Kidney (tissue), 14 donors: Measurements from ENCODE around the gene AUTS2. TPM values are rescaled to one million over a fixed set of nuclear protein-coding genes. Genes with fewer than 3 reads are reported as not detected.

Experiments
- DNase-seq, 5 donors: peaks; one replicate each; pipeline ENCODE4 v3.0.0-alpha.2; 2013 to 2020
- FAIRE-seq: peaks from 2 replicates; lab custom pipeline; 2012; peaks lifted over from hg19 to GRCh38; lab: Jason Lieb, UNC
- H3K27ac ChIP-seq, 2 donors: one replicate each; pipeline ENCODE4 v1.7.0; 2013; ENCODE audit warnings: low read depth in 2 of 2, low read length in 2 of 2, inconsistent platforms in 1 of 2
- H3K27me3 ChIP-seq: one replicate; pipeline ENCODE4 v1.7.1; 2013; ENCODE audit warnings: low read length, inconsistent platforms; ENCODE audit not compliant: control insufficient read depth, insufficient read depth
- H3K36me3 ChIP-seq, 3 donors: one replicate each; pipeline versions ENCODE4 v1.7.0 to v1.7.1; 2013; ENCODE audit warnings: low read length in 3 of 3, control low read depth in 1 of 3, inconsistent platforms in 1 of 3; ENCODE audit not compliant: insufficient read depth in 3 of 3, control insufficient read depth in 2 of 3
- H3K4me1 ChIP-seq, 3 donors: one replicate each; pipeline versions ENCODE4 v1.7.0 to v1.7.1; 2013; ENCODE audit warnings: low read length in 3 of 3, inconsistent platforms in 1 of 3, low read depth in 1 of 3; ENCODE audit not compliant: control insufficient read depth in 2 of 3, insufficient read depth in 2 of 3
- H3K4me3 ChIP-seq, 3 donors: one replicate each; pipeline versions ENCODE4 v1.7.0 to v1.8.1; 2013; ENCODE audit warnings: low read length in 3 of 3, control low read depth in 1 of 3, inconsistent platforms in 1 of 3
- H3K9ac ChIP-seq, 3 donors: one replicate each; pipeline versions ENCODE4 v1.7.0 to v1.7.1; 2013; ENCODE audit warnings: low read length in 3 of 3, control low read depth in 1 of 3, inconsistent platforms in 1 of 3
- H3K9me3 ChIP-seq, 3 donors: one replicate each; pipeline versions ENCODE4 v1.7.0 to v1.7.1; 2013; ENCODE audit warnings: low read length in 3 of 3, control low read depth in 1 of 3, inconsistent platforms in 1 of 3; ENCODE audit not compliant: control insufficient read depth in 2 of 3, insufficient read depth in 1 of 3
- CTCF ChIP-seq: IDR thresholded peaks from 3 replicates; pipeline ENCODE4 v1.5.1; 2012; ENCODE audit warnings: mild to moderate bottlenecking, moderate library complexity, borderline replicate concordance; ENCODE audit not compliant: insufficient read depth; ENCODE audit errors: extremely low read depth
- intact Hi-C: fragments of 100-400 bp; cut with DNase I; formaldehyde crosslinking; loops from one replicate; pipeline ENCODE4 v1.11.1; 2022
- polyA plus RNA-seq: library from polyadenylated mRNA; stranded (reverse); fragments of 350-450 nt; fragmentation: Illumina TruSeq; extraction: RNeasy Lipid Tissue Mini Kit (QIAGEN cat#74804); gene quantifications from one replicate; pipeline ENCODE4 v1.2.3, GENCODE V29; 2014; ENCODE audit warnings: low read depth, low replicate concordance; ENCODE audit not compliant: insufficient read depth
- total RNA-seq: library from RNA; stranded (reverse); fragmentation: NEBNext Ultra II Directional; extraction: Animal tissue kit (Norgen Biotek cat#: 25700); gene quantifications from one replicate; pipeline ENCODE4 v1.2.1, GENCODE V29; 2021
- donor health status: control.
- donor health status: control.
- donor health status: control.
- donor health status: control.
- donor health status: control.
- donor health status: DM: yes; HTN: yes; CAD: no.
- donor health status: Normal renal cell carcinoma (clear cell type).

The AUTS2 gene
- total and polyA plus RNA-seq, 2 donors from 2014 or later: 5.2 to 33.8 TPM

DNA sequence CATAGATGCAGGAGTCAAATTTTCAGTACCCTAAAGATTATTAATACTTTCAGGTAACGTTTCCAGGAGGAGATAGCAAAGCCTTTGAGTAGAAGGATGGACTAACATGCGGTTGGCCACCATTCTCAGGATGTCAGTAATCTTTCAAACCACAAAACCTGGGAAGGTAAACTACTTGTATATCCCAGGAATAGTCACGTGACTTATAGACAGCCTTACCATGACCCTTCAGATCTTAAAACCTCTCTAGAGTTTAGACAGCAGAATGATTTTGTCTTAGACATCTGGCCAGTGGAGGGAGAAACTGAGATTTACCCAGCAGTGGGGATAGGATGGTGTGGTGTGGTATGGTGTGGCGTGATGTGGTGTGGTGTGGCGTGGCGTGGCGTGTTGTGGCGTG is 1085.9 kb downstream of the AUTS2 start:
- no peak for FAIRE-seq
- intact Hi-C loops: no loop called here
- Histone ChIP-seq H3K36me3 (no peaks in the 10 kb centered on the region), H3K27me3 (no peaks in the 10 kb centered on the region), H3K27ac (no peak overlapping the region), H3K4me3 (no peak overlapping the region), H3K4me1 (no peaks in the 10 kb centered on the region), H3K9ac (no peak overlapping the region), H3K9me3 (no peaks in the 10 kb centered on the region)
- no peak for TF ChIP-seq CTCF
- DNase-seq: no peak

GRCh38 chr7:70693321-70693685 is 1095.0 kb downstream of the AUTS2 start:
- FAIRE-seq (no peak), DNase-seq (peak in 4 of 5 donors; percentile 59 to 78 (median 77))
- peak overlapping the region; percentile 64 to 76 for H3K27ac ChIP-seq
- peak overlapping the region in 1 of 3 donors; percentile 60 for H3K9ac ChIP-seq
- intact Hi-C loops: no loop called here
- peak overlapping the region; percentile 27 to 62 (median 53) for H3K4me3 ChIP-seq
- H3K36me3 ChIP-seq: no peaks in the 10 kb centered on the region
- no peak for TF ChIP-seq CTCF
- H3K9me3 ChIP-seq: no peaks in the 10 kb centered on the region
- no peaks in the 10 kb centered on the region for H3K27me3 ChIP-seq
- peaks cover 0 to 3% (median 0%) of the 10 kb centered on the region in 3 donors for H3K4me1 ChIP-seq

DNA sequence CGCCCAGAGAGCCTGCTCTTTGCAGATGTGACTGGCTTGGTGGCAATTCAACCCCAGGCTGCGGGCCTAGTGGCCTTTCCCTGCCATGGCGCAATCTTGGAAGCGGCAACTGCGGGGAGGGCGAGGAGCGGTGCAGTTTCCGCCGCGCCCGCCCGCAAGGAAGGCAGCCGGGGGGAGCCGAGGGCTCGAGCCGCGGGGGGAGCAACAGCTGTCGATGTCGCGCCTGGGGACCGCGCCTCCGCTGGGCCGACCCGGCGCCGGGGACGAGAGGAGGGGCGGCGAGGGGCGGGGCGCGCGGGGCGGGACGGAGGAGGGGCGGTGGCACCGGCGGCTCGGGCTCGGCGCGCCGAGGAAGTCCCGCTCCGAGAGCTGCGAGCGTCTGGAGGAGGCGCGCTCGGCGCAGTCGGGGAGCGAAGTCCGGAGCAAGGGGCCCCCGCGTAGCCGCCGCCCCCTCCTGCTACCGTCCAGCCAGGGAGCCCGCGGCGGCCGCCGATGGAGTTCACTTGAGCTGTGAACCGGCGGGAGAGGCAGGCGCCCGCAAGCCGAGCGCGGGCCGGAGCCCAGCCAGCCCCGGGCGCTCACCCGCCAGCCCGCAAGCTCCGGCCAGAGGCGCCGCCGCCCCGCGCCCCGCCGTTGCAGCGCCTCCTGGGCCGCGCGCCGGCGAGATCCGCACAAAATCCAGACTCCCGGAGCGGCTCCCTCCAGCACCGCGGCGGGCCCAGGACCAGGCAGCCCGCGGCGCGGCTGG is 1095.6 kb downstream of the AUTS2 start:
- intact Hi-C loops: no loop called here
- peak overlapping the region; percentile 64 to 76 for H3K27ac ChIP-seq

More for the DNA sequence above, 1095.6 kb downstream of the AUTS2 start:
- FAIRE-seq: no peak
- Histone ChIP-seq H3K9ac (peak overlapping the region in 1 of 3 donors; percentile 60), H3K4me3 (peak overlapping the region; percentile 27 to 62 (median 53)), H3K4me1 (peaks cover 0 to 3% (median 0%) of the 10 kb centered on the region in 3 donors), H3K9me3 (no peaks in the 10 kb centered on the region), H3K27me3 (no peaks in the 10 kb centered on the region), H3K36me3 (peaks cover 0 to 1% (median 0%) of the 10 kb centered on the region in 3 donors)
- no peak for TF ChIP-seq CTCF
- DNase-seq: peak; percentile 80 to 92 (median 89)
